HG02798 (cell line): ENCODE results near the gene BPIFB2.

ENCODE experiments used
- ATAC-seq: cut with Tn5 transposase; IDR thresholded peaks from one replicate; pipeline ENCODE4 v1.9.1; 2021; ENCODE audit warnings: mild to moderate bottlenecking; ENCODE audit not compliant: unreplicated experiment, poor library complexity

BPIFB2 gene

DNA sequence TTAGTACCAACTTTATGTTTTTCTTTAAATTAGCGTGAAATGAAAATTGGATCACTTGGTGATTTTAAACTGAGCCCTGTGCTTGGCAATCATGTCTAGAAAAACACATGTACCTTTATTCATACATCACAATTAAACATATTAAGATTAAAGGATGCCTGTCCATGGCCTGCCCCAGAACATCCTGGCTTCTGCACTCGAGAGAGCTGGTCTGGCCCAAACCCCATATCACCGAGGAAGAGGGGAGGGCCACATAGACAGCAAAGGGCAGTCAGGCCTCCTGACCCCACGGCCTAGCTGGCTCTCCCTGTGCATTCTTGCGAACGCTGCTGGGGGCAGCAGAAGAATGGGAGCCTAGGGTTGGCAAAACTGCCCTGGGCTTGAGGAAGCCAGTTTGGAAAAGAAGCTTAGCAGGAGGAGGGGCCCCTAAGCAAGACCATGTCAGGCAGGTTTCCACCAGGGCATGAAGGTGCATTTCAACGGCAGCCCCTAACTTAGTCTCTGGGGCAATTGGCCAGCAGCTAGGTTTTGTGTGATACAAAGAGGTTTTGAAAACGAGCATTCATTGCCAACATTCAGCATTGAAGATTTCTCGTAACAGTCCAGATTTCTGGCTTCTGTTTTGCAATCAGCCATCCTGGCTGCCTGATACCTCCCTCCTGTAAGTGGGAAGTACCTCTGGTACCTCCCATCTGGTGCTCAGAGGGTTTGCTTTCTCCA is 54.8 kb downstream of the BPIFB2 start:
- no peak for ATAC-seq

GRCh38 chr20:33062825-33063149 is 55.3 kb downstream of the BPIFB2 start:
- ATAC-seq: no peak

- ATAC-seq: no peak
These were observed 55.8 kb downstream of the BPIFB2 start for GRCh38 chr20:33063271-33063670.

DNA sequence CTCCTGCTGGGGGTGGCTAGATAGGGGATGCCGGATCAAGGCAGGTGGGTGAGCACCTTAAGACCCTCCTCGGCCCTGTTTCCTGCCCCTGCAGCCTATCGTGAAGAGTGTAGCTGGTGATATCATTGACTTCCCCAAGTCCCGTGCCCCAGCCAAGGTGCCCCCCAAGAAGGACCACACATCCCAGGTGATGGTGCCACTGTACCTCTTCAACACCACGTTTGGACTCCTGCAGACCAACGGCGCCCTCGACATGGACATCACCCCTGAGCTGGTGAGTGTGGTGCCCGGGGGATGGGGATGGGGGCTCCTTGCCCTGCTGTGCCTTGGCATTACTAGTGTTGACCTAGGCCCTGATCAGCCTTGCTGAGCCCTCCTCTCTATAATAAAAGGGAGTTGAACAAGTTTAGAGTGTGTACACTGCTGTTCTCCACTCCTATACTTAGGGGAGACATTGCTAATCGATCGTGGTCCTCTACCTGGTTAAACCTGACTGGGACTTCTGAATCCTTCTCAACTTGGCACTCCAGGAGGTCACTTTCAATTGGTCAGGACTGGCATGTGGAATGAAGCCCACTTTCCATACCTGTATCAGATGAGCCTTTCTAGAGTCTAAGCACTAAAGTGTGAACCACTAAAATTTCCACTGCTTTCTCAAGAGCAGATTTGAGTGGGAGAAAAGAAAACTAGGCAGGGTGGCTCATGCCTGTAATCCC is 57.2 kb downstream of the BPIFB2 start:
- no peak for ATAC-seq

GRCh38 chr20:33065785-33066184 is 58.3 kb downstream of the BPIFB2 start:
- ATAC-seq: no peak

DNA sequence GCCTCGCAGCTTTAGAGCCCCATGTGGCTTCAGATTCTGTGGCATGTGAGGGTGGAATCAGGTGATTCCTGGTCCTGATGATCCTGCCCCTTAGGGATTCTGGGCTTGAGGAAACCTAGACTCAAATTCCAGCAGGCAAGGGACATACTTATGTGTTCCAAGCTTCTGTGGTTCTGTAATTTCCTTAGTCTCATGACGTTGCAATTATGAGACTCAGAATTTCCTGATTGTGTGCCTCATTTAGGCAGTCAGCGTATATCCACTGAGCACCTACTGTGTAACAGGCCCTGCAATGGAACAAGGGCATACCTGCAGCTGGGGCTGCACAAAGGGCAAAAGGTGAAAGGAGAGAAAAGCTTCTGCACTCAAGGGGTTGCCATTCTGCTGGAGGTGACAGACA is 60.3 kb downstream of the BPIFB2 start:
- ATAC-seq: no peak

- ATAC-seq: no peak
These were observed 60.9 kb downstream of the BPIFB2 start for GRCh38 chr20:33068251-33068939.

DNA sequence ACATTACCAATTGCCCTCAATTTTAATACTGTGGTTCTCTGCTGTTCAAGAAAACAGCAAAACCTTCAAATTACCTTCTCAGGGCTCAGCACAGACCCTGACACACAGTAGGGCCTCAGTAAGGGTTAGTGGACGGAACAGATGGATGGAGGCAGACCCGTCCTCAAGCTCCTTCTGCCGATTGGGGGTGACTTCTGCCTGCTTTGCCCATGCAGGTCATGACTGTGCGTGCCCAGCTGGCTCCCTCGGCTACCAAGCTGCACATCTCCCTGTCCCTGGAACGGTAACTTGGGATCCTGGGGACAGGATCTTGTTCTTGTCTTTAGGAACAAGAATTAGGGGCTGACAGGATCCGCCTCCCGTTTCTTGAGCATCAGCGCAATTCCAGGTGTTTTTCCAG is 62.2 kb downstream of the BPIFB2 start:
- ATAC-seq: no peak

DNA sequence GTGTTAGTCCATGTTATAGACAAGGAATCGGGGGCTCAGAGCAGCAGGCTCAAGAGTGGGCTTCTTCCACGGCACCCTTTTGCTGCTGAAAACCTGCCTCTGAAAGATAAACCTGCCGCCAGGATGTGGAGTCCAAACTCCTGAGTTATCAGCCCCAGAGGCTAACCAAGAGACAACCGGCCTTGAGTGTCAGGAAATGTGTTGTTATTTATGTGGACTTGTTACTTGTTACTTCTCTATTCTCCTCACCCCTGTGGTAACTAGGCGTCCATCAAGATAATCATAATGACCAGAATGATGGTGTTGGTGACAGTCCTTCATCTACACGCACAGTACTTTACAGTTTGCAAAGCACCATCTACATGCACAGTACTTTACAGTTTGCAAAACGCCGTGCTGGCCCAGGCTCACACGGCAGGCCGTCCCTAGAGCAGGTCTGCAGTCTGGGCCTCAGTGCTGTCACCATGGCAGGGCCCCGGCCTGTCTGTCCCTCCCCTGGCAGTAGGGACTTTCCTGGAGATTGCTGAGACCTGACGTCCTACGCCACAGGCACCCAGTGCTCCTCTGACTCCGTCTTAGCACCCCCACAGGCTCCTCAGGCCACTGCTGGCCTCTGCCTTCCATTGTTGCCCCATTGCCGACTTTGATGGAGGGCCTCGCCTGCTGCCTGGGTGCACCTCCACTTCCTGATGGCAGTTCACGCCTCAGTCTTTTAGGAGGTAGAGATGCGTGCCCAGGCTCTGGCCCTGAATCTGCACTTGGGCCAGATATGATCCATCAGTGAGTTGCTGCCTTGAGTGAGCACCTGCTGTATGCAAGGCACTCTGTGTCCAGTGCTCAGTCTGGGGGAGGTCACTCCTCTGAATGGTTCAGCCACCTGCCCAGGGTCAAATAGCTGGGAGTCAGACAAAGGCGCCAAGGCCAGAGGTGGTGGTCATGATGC is 62.9 kb downstream of the BPIFB2 start:
- ATAC-seq: no peak

DNA sequence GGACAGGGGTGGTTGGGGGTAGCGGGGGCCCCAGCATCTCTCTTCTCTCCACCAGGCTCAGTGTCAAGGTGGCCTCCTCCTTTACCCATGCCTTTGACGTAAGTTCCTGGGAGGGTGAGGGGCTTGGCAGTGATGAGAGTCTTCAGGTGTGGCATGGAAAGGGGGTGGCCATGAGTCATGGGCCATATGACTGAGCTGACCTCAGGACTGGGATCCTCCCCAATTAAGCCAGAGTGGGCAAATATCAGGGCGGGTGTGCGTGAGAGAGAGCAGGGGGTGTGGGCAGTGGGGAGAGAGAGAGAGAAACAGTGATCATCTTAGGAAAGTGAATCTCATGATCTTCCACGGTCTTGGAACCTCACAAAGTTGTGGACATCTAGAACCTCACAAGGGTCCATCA is 63.7 kb downstream of the BPIFB2 start:
- ATAC-seq: no peak

DNA sequence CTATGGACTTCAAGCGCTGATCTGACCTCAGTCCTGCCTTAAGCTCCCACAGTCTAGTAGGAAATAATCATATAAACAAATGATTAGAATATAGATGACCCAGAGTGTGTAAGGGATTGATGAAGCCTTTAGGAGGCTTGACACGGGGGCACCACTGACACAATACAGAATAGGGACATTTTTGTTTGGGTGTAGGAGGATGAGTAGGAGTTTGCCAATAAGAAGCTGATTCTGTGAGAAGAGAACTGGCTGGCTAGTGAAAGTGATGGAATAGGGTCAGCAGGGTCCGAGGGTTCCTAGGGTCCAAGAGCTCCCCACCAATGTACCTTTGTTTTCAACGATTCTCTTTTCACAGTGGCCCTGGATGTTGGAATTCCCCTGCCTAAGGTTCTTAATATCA is 64.9 kb downstream of the BPIFB2 start:
- ATAC-seq: no peak

DNA sequence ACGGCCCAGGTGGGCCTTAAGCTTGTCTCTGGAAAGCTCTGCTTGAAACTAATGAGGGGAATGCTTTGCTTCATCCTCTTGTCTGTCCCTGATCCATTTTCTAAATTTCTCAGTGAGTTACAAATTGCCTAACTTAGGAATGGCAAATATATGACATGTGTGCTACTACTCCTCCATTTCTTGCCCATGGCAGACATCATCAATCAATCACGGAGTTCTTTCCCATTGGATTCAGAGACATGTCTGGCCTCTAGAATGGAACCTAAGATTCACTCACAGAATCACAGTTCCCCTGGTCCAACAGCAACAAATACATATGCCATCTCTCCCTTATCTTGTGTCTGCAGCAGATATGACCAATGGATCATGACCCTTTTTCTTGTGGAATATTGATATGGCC is 65.3 kb downstream of the BPIFB2 start:
- no peak for ATAC-seq
